ENCODE measurements around the gene PLCB4.

DNA sequence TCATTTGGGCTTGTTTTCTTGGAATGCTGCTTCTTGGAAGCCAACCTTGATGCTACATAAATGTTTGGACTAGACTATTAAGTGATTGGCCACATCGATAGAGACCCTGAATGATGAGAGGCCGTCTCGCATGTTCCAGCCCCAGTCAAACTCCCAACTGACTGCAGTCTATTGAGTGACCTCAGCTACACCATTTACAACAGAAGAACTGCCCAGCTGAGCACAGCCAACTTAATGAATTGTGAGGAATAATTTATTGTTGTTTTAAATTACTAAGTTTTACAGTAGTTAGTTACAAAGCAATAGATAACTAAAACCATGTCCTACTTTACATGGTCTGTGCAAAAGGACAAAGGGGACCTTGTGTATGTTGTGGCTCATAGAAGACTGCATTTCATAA, 63.0 kb downstream of the PLCB4 start:
- no peak for TF ChIP-seq POLR2A (IDR thresholded peaks at IDR 0.05)
- TF ChIP-seq, protein P1, sequence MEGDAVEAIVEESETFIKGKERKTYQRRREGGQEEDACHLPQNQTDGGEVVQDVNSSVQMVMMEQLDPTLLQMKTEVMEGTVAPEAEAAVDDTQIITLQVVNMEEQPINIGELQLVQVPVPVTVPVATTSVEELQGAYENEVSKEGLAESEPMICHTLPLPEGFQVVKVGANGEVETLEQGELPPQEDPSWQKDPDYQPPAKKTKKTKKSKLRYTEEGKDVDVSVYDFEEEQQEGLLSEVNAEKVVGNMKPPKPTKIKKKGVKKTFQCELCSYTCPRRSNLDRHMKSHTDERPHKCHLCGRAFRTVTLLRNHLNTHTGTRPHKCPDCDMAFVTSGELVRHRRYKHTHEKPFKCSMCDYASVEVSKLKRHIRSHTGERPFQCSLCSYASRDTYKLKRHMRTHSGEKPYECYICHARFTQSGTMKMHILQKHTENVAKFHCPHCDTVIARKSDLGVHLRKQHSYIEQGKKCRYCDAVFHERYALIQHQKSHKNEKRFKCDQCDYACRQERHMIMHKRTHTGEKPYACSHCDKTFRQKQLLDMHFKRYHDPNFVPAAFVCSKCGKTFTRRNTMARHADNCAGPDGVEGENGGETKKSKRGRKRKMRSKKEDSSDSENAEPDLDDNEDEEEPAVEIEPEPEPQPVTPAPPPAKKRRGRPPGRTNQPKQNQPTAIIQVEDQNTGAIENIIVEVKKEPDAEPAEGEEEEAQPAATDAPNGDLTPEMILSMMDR (IDR thresholded peaks at IDR 0.05 in 4 of 5, conservative IDR thresholded peaks at IDR 0.05 in 1 of 5) = no peak

Data from gastrocnemius medialis (tissue), 4 donors.